K562 (cell line): ENCODE measurements around the gene B4GALT1. TPM values are rescaled to one million over a fixed set of nuclear protein-coding genes. Genes with fewer than 3 reads are reported as not detected.

Experiments used
- ATAC-seq: fragments of 200-7000 bp; cut with Tn5 transposase; 3 replicates; pipeline ENCODE4 v1.9.1; 2020; ENCODE audit warnings: moderate library complexity
- BruUV-seq: library from RNA; stranded (reverse); fragments of 400-500 nt; replicated peaks from 2 replicates; lab custom pipeline; 2021; lab: Mats Ljungman, UMichigan
- CTCF ChIA-PET: fragments of 300-600 bp; formaldehyde crosslinking; extraction: SDS; loops from one replicate; lab custom pipeline; 2021; ENCODE audit warnings: low intra/inter-chr PET ratio; lab: Yijun Ruan, JAX
- POLR2A ChIA-PET: fragments of 300-600, 350-650 bp; sonication (Branson Sonifier 250); formaldehyde crosslinking; extraction: SDS; loops from one replicate; lab custom pipeline; 2021; ENCODE audit warnings: antibody characterized with exemption, inconsistent platforms; lab: Yijun Ruan, JAX
- DNase-seq, 4 experiments: peaks; one replicate each; pipeline versions ENCODE4 v3.0.0 to v3.0.0-alpha.2; 2011 to 2018; ENCODE audit warnings: low spot score in 3 of 4, mixed read lengths in 3 of 4; ENCODE audit errors: extremely low read depth in 1 of 4
- FAIRE-seq: peaks from 2 replicates; lab custom pipeline; 2011; peaks lifted over from hg19 to GRCh38; lab: Jason Lieb, UNC
- H2AFZ ChIP-seq: 2 replicates; pipeline ENCODE4 v1.6.0; 2011; ENCODE audit warnings: low read depth, low read length, control low read depth, inconsistent platforms
- H3K27ac ChIP-seq: fragments of 200-600 bp; 3 replicates; pipeline ENCODE4 v1.8.0; 2011; ENCODE audit warnings: low read depth, mild to moderate bottlenecking, control low read depth, inconsistent platforms, low read length, moderate library complexity, mixed read lengths; ENCODE audit errors: extremely low read depth
- H3K27me3 ChIP-seq, 2 experiments: fragments of 300-600 bp in 1 of 2; 2 replicates in 1 of 2; 3 replicates in 1 of 2; pipeline versions ENCODE4 v1.6.0 to v1.8.0; 2011; ENCODE audit warnings: inconsistent platforms in 2 of 2, low read length in 2 of 2, mild to moderate bottlenecking in 1 of 2, mixed read lengths in 1 of 2, moderate library complexity in 1 of 2; ENCODE audit not compliant: control insufficient read depth in 2 of 2, insufficient read depth in 2 of 2
- H3K36me3 ChIP-seq: fragments of 300-600 bp; 3 replicates; pipeline ENCODE4 v1.8.0; 2011; ENCODE audit warnings: mild to moderate bottlenecking, low read length, inconsistent platforms; ENCODE audit not compliant: control insufficient read depth, insufficient read depth
- H3K4me1 ChIP-seq, 2 experiments: fragments of 200-600 bp in 1 of 2; replicated peaks in 1 of 2; 2 replicates in 1 of 2; 3 replicates in 1 of 2; pipeline versions ENCODE4 v1.5.1 to v1.8.0; 2011; ENCODE audit warnings: inconsistent platforms in 2 of 2, low read length in 2 of 2, mild to moderate bottlenecking in 1 of 2, mixed read lengths in 1 of 2, moderate library complexity in 1 of 2; ENCODE audit not compliant: control insufficient read depth in 2 of 2, insufficient read depth in 2 of 2
- H3K4me2 ChIP-seq: 2 replicates; pipeline ENCODE4 v1.6.1; 2011; ENCODE audit warnings: low read length, control low read depth, inconsistent platforms, mixed read lengths; ENCODE audit not compliant: insufficient read depth
- H3K4me3 ChIP-seq: fragments of 200-600 bp; sonication (generic), shearing (Covaris generic); 2 replicates; pipeline ENCODE4 v1.5.1; 2016; ENCODE audit warnings: control low read depth, inconsistent platforms
- H3K79me2 ChIP-seq: fragments of 200-600 bp; 3 replicates; pipeline ENCODE4 v1.8.0; 2011; ENCODE audit warnings: low read length, inconsistent platforms; ENCODE audit not compliant: control insufficient read depth, insufficient read depth
- H3K9ac ChIP-seq, 2 experiments: 2 replicates each; pipeline versions ENCODE4 v1.6.0 to v1.6.1; 2011; ENCODE audit warnings: low read depth in 2 of 2, low read length in 2 of 2, control low read depth in 1 of 2, inconsistent platforms in 1 of 2, mild to moderate bottlenecking in 1 of 2, mixed read lengths in 1 of 2; ENCODE audit not compliant: insufficient read depth in 1 of 2
- H3K9me1 ChIP-seq: one replicate; pipeline ENCODE4 v1.6.0; 2011; ENCODE audit warnings: inconsistent platforms, mild to moderate bottlenecking, low read length, moderate library complexity; ENCODE audit not compliant: control insufficient read depth, insufficient read depth
- H3K9me3 ChIP-seq: replicated peaks from 2 replicates; pipeline ENCODE4 v1.5.1; 2011; ENCODE audit warnings: low read depth, low read length, inconsistent platforms; ENCODE audit not compliant: control insufficient read depth, insufficient read depth
- H4K20me1 ChIP-seq: replicated peaks from 2 replicates; pipeline ENCODE4 v1.6.1; 2011; ENCODE audit warnings: low read length, inconsistent platforms, mixed read lengths; ENCODE audit not compliant: control insufficient read depth, insufficient read depth
- ARHGAP35 ChIP-seq: fragments of 450-650 bp; IDR thresholded peaks from 2 replicates; pipeline ENCODE4 v1.6.1; 2018; ENCODE audit not compliant: partially characterized antibody
- DPF2 ChIP-seq: fragments of 450-650 bp; IDR thresholded peaks from 2 replicates; pipeline ENCODE4 v1.6.1; 2016
- HOXB6 ChIP-seq: fragments of 250-450 bp; sonication (Bioruptor Pico); IDR thresholded peaks from 2 replicates; pipeline ENCODE4 v1.5.1; 2022; ENCODE audit warnings: mild to moderate bottlenecking, borderline replicate concordance
- SAFB2 ChIP-seq: fragments of 200-400 bp; formaldehyde crosslinking; IDR thresholded peaks from 2 replicates; pipeline ENCODE4 v1.6.1; 2018; ENCODE audit warnings: borderline replicate concordance, low read length, low read depth, moderate library complexity; ENCODE audit not compliant: severe bottlenecking
- SOX6 ChIP-seq: fragments of 450-650 bp; IDR thresholded peaks from 2 replicates; pipeline ENCODE4 v1.6.1; 2014; ENCODE audit warnings: mild to moderate bottlenecking
- TAF7 ChIP-seq: fragments of 450-650 bp; IDR thresholded peaks from 2 replicates; pipeline ENCODE4 v1.6.1; 2016; ENCODE audit warnings: missing genetic modification characterization, missing compliant biosample characterization
- YY1 ChIP-seq, 3 experiments: IDR thresholded peaks; 2 replicates each; pipeline ENCODE4 v1.6.1; 2011; ENCODE audit warnings: low read length in 2 of 3, mild to moderate bottlenecking in 2 of 3, moderate library complexity in 2 of 3, borderline replicate concordance in 1 of 3, control low read depth in 1 of 3, low read depth in 1 of 3; ENCODE audit not compliant: insufficient read depth in 3 of 3, insufficient replicate concordance in 2 of 3, control insufficient read depth in 1 of 3, insufficient read length in 1 of 3; ENCODE audit errors: extremely low read depth in 1 of 3
- ZNF197 ChIP-seq: fragments of 200-800 bp; sonication (Bioruptor generic); IDR thresholded peaks from 2 replicates; pipeline ENCODE4 v1.6.1; 2016; ENCODE audit warnings: low read depth, missing genetic modification characterization, missing compliant biosample characterization
- WGBS: fragments of 100-300 bp; shearing (Covaris generic); methylation state at CpG from one replicate; pipeline ENCODE4 v1.1.6; 2016; ENCODE audit warnings: low coverage, mixed read lengths; ENCODE audit not compliant: insufficient coverage; ENCODE audit errors: missing lambda C conversion rate; 5-methylcytosine and 5-hydroxymethylcytosine counted together
- in situ Hi-C: fragments of 300-500 bp; cut with MboI; formaldehyde crosslinking; loops from 4 replicates; pipeline ENCODE4 v1.15.0; 2018; ENCODE audit warnings: inconsistent platforms, mixed read lengths
- intact Hi-C: fragments of 100-400 bp; cut with micrococcal nuclease; formaldehyde crosslinking; loops from 2 replicates; pipeline ENCODE4 v1.14.2; 2022
- polyA plus RNA-seq, 8 experiments: library from polyadenylated mRNA; depleted of rRNA in 4 of 8; stranded (reverse) in 5 of 8; unstranded in 3 of 8; fragments of >200 nt; fragmentation: Nextera tagmentation in 2 of 8; fragmentation: Illumina TruSeq in 1 of 8; extraction: Ambion mirVana in 2 of 8; extraction: Trizol in 1 of 8; gene quantifications; 2 replicates each; pipeline versions ENCODE4 v1.2.1 to v1.2.3, GENCODE V29; 2011 to 2014; ENCODE audit warnings: inconsistent platforms in 1 of 8, missing spikeins in 1 of 8
- total RNA-seq, 7 experiments: library from RNA; depleted of rRNA in 6 of 7; stranded (reverse); fragments of >200 nt in 6 of 7; fragmentation: Illumina TruSeq in 2 of 7; extraction: Trizol in 2 of 7; gene quantifications; 2 replicates each; pipeline versions ENCODE4 v1.2.1 to v1.2.3, GENCODE V29; 2011 to 2021; ENCODE audit warnings: low replicate concordance in 1 of 7

The B4GALT1 gene
- total and polyA plus RNA-seq, 9 of the 15 experiments (the other 6 are each of a cell fraction or from before 2014, with no cell fraction given) = 4.1 to 26.8 (median 7.1) TPM

GRCh38 chr9:33110686-33111085 is 56.5 kb downstream of the B4GALT1 start:
- BruUV-seq = no TSS peak
- no peak overlapping the region for H3K27ac ChIP-seq
- no peak for TF ChIP-seq TAF7 (tag)
- no peak for TF ChIP-seq ARHGAP35
- no peak for TF ChIP-seq YY1 (IDR thresholded peaks at IDR 0.05; ENCODE audit: borderline replicate concordance in 1 of 3, control insufficient read depth in 1 of 3, extremely low read depth in 1 of 3, insufficient read depth in 3 of 3, insufficient read length in 1 of 3, insufficient replicate concordance in 2 of 3, low read depth in 1 of 3, low read length in 2 of 3)
- TF ChIP-seq DPF2 = no peak
- no peak for TF ChIP-seq ZNF197
- TF ChIP-seq HOXB6 = no peak
- TF ChIP-seq SOX6 = no peak
- no peak for TF ChIP-seq SAFB2

More at GRCh38 chr9:33110686-33111085, 56.5 kb downstream of the B4GALT1 start:
- Histone ChIP-seq H3K4me1 (peaks cover 3 to 6% of the 10 kb centered on the region in 2 experiments; a peak in 2 of 5 replicates), H4K20me1 (no peaks in the 10 kb centered on the region; the same call in 1 of the 2 replicates), H3K27me3 (no peaks in the 10 kb centered on the region), H3K9me3 (no peaks in the 10 kb centered on the region), H3K9me1 (no peaks in the 10 kb centered on the region), H3K4me2 (no peak overlapping the region), H3K79me2 (no peaks in the 10 kb centered on the region), H3K4me3 (no peak overlapping the region), H2AFZ (no peak overlapping the region), H3K36me3 (peaks cover 32% of the 10 kb centered on the region; the same call in 2 of the 3 replicates), H3K9ac (no peak overlapping the region)
- CTCF ChIA-PET = no interaction called here
- 100% methylated on average over 5 of the region's 5 CpGs for WGBS
- POLR2A ChIA-PET = no interaction called here
- no peak for DNase-seq
- in situ Hi-C loops (no loop called here), intact Hi-C loops (no loop called here)
- ATAC-seq = no peak
- no peak for FAIRE-seq
